ENCODE results near the gene CAMK2B.

DNA sequence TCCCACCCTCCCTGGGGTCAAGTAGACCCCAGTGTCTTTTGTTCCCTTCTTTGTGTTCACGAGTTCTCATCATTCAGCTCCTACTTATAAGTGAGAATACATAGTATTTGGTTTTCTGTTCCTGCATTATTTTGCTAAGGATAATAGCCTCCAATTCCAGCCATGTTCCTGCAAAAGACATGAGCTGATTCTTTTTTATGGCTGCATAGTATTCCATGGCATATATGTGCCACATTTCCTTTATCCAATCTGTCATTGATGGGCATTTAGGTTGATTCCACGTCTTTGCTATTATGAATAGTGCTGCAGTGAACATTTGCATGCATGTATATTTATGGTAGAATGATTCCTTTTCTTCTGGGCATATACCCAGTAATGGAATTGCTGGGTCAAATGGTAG, 28.3 kb upstream of the CAMK2B start:
- TF ChIP-seq, protein P1, sequence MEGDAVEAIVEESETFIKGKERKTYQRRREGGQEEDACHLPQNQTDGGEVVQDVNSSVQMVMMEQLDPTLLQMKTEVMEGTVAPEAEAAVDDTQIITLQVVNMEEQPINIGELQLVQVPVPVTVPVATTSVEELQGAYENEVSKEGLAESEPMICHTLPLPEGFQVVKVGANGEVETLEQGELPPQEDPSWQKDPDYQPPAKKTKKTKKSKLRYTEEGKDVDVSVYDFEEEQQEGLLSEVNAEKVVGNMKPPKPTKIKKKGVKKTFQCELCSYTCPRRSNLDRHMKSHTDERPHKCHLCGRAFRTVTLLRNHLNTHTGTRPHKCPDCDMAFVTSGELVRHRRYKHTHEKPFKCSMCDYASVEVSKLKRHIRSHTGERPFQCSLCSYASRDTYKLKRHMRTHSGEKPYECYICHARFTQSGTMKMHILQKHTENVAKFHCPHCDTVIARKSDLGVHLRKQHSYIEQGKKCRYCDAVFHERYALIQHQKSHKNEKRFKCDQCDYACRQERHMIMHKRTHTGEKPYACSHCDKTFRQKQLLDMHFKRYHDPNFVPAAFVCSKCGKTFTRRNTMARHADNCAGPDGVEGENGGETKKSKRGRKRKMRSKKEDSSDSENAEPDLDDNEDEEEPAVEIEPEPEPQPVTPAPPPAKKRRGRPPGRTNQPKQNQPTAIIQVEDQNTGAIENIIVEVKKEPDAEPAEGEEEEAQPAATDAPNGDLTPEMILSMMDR (IDR thresholded peaks at IDR 0.05) = no peak
- no peak for TF ChIP-seq POLR2A (IDR thresholded peaks at IDR 0.05; ENCODE audit: low read depth)
